Coronary artery (tissue), 2 donors: Measurements from ENCODE around the gene CCDC169.

Experiments used
- DNase-seq: peaks from one replicate; pipeline ENCODE4 v3.0.0-alpha.2; 2017; ENCODE audit warnings: low spot score
- H3K27ac ChIP-seq, 2 donors: fragments of 200-600 bp; sonication (generic); one replicate each; pipeline ENCODE4 v1.5.1; 2016 to 2019
- H3K4me3 ChIP-seq: fragments of 200-600 bp; sonication (generic); 2 replicates; pipeline ENCODE4 v1.5.1; 2016; ENCODE audit warnings: mild to moderate bottlenecking, moderate library complexity
- TF ChIP-seq, protein P1 (sequence below): fragments of 200-600 bp; sonication (generic); IDR thresholded peaks from one replicate; pipeline ENCODE4 v1.5.1; 2019; ENCODE audit warnings: antibody characterized with exemption

The CCDC169 gene

GRCh38 chr13:36183901-36184300 lies 113.7 kb downstream of the CCDC169 start:
- Histone ChIP-seq H3K27ac (no peak overlapping the region), H3K4me3 (no peak overlapping the region)
- TF ChIP-seq, protein P1, sequence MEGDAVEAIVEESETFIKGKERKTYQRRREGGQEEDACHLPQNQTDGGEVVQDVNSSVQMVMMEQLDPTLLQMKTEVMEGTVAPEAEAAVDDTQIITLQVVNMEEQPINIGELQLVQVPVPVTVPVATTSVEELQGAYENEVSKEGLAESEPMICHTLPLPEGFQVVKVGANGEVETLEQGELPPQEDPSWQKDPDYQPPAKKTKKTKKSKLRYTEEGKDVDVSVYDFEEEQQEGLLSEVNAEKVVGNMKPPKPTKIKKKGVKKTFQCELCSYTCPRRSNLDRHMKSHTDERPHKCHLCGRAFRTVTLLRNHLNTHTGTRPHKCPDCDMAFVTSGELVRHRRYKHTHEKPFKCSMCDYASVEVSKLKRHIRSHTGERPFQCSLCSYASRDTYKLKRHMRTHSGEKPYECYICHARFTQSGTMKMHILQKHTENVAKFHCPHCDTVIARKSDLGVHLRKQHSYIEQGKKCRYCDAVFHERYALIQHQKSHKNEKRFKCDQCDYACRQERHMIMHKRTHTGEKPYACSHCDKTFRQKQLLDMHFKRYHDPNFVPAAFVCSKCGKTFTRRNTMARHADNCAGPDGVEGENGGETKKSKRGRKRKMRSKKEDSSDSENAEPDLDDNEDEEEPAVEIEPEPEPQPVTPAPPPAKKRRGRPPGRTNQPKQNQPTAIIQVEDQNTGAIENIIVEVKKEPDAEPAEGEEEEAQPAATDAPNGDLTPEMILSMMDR = no peak
- no peak for DNase-seq
